Stomach (tissue), 4 donors: ENCODE data around the gene ARL16.

Experiments used
- POLR2A ChIP-seq, 4 donors: fragments of 450-650 bp; IDR thresholded peaks; one replicate each; pipeline ENCODE4 v1.6.1; 2016; ENCODE audit warnings: antibody characterized with exemption in 4 of 4, control low read depth in 2 of 4, mild to moderate bottlenecking in 1 of 4, moderate library complexity in 1 of 4
- POLR2AphosphoS5 ChIP-seq, 3 donors: sonication (generic); formaldehyde crosslinking; IDR thresholded peaks; one replicate each; pipeline ENCODE4 v1.6.1; 2016; ENCODE audit warnings: antibody characterized with exemption in 3 of 3
- TF ChIP-seq, protein P1 (sequence below), 7 experiments: fragments of 450-650 bp in 4 of 7; fragments of 200-600 bp in 3 of 7; sonication (generic) in 3 of 7; IDR thresholded peaks; one replicate each; pipeline ENCODE4 v1.5.1; 2016 to 2019; ENCODE audit warnings: antibody characterized with exemption in 7 of 7, control low read depth in 2 of 7, mild to moderate bottlenecking in 1 of 7

DNA sequence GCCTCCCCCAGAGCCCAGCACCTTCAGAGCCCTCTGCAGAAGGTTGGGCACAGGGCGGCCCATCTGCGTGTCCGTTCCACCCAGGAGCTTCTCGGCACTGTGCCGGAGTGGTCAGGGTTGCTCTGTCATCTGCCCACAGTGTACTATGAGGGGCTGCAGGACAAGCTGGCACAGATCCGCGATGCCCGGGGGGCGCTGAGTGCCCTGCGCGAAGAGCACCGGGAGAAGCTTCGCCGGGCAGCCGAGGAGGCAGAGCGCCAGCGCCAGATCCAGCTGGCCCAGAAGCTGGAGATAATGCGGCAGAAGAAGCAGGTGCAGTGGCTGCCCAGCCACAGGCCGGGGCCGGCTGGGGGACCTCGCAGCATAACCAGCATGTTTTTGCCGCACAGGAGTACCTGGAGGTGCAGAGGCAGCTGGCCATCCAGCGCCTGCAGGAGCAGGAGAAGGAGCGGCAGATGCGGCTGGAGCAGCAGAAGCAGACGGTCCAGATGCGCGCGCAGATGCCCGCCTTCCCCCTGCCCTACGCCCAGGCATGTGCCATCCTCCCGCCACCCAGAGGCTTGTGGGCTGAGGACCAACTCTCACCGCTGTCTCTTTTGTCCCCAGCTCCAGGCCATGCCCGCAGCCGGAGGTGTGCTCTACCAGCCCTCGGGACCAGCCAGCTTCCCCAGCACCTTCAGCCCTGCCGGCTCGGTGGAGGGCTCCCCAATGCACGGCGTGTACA, 12.8 kb upstream of the ARL16 start:
- TF ChIP-seq, protein P1, sequence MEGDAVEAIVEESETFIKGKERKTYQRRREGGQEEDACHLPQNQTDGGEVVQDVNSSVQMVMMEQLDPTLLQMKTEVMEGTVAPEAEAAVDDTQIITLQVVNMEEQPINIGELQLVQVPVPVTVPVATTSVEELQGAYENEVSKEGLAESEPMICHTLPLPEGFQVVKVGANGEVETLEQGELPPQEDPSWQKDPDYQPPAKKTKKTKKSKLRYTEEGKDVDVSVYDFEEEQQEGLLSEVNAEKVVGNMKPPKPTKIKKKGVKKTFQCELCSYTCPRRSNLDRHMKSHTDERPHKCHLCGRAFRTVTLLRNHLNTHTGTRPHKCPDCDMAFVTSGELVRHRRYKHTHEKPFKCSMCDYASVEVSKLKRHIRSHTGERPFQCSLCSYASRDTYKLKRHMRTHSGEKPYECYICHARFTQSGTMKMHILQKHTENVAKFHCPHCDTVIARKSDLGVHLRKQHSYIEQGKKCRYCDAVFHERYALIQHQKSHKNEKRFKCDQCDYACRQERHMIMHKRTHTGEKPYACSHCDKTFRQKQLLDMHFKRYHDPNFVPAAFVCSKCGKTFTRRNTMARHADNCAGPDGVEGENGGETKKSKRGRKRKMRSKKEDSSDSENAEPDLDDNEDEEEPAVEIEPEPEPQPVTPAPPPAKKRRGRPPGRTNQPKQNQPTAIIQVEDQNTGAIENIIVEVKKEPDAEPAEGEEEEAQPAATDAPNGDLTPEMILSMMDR (IDR thresholded peaks at IDR 0.05), result no peak
- TF ChIP-seq POLR2AphosphoS5 (IDR thresholded peaks at IDR 0.05), result no peak
- no peak for TF ChIP-seq POLR2A (IDR thresholded peaks at IDR 0.05)
